Aorta (tissue), 5 donors: ENCODE data around the gene ATP2B1. TPM values are rescaled to one million over a fixed set of nuclear protein-coding genes. Genes with fewer than 3 reads are reported as not detected.

Source experiments
- ATAC-seq: fragments of 200-7000 bp; cut with Tn5 transposase; one replicate; pipeline ENCODE4 v1.9.1; 2022; ENCODE audit warnings: moderate library complexity; ENCODE audit not compliant: low FRiP score
- DNase-seq, 2 donors: peaks; one replicate each; pipeline ENCODE4 v3.0.0-alpha.2; 2020
- H3K27ac ChIP-seq, 2 donors: one replicate each; pipeline ENCODE4 v1.5.1; 2013; ENCODE audit warnings: low read length in 2 of 2, mild to moderate bottlenecking in 2 of 2, moderate library complexity in 2 of 2, control low read depth in 1 of 2, inconsistent platforms in 1 of 2, low read depth in 1 of 2
- H3K27me3 ChIP-seq, 2 donors: one replicate each; pipeline ENCODE4 v1.6.1; 2013; ENCODE audit warnings: control low read depth in 1 of 2, low read length in 1 of 2, mild to moderate bottlenecking in 1 of 2, moderate library complexity in 1 of 2; ENCODE audit not compliant: insufficient read depth in 2 of 2, control insufficient read depth in 1 of 2
- H3K36me3 ChIP-seq, 2 donors: one replicate each; pipeline ENCODE4 v1.6.1; 2013; ENCODE audit warnings: control low read depth in 1 of 2, low read length in 1 of 2, mild to moderate bottlenecking in 1 of 2; ENCODE audit not compliant: insufficient read depth in 2 of 2, control insufficient read depth in 1 of 2
- H3K4me1 ChIP-seq, 2 donors: one replicate each; pipeline ENCODE4 v1.6.1; 2013; ENCODE audit warnings: low read length in 2 of 2, control low read depth in 1 of 2, mild to moderate bottlenecking in 1 of 2, moderate library complexity in 1 of 2; ENCODE audit not compliant: insufficient read depth in 2 of 2, control insufficient read depth in 1 of 2
- H3K4me3 ChIP-seq, 2 donors: one replicate each; pipeline ENCODE4 v1.5.1; 2013; ENCODE audit warnings: low read length in 2 of 2, control low read depth in 1 of 2, mild to moderate bottlenecking in 1 of 2
- H3K9me3 ChIP-seq: one replicate; pipeline ENCODE4 v1.6.1; 2013; ENCODE audit warnings: mild to moderate bottlenecking, low read length; ENCODE audit not compliant: control insufficient read depth
- WGBS, 2 donors: extraction: QIAGEN DNeasy Blood & Tissue Kit; methylation state at CpG; one replicate each; pipeline ENCODE4 v1.1.7; 2013; 5-methylcytosine and 5-hydroxymethylcytosine counted together
- intact Hi-C, 2 donors: fragments of 100-400 bp; cut with DNase I; formaldehyde crosslinking; loops; one replicate each; pipeline versions ENCODE4 v1.14.2 to v1.15.0; 2022
- polyA plus RNA-seq, 2 donors: library from polyadenylated mRNA; stranded (reverse); fragments of 200-250 nt; gene quantifications; one replicate each; pipeline ENCODE4 v1.2.3, GENCODE V29; 2013
- total RNA-seq, 2 donors: library from RNA; stranded (reverse); fragmentation: NEBNext Ultra II Directional; extraction: Animal tissue kit (Norgen Biotek cat#: 25700); gene quantifications; one replicate each; pipeline ENCODE4 v1.2.1, GENCODE V29; 2021
- donor health status: healthy with polysubstance abuse.
- donor health status: Bipolar disorder and iron deficiency.
- donor health status: DM: no; HTN: no; CAD: no.
- donor health status: DM: no; HTN: no; CAD: no.
- donor health status: DM: yes; HTN: yes; CAD: no.

ATP2B1 gene
- total and polyA plus RNA-seq, 4 donors, result 5.7 to 44.8 (median 17.5) TPM

DNA sequence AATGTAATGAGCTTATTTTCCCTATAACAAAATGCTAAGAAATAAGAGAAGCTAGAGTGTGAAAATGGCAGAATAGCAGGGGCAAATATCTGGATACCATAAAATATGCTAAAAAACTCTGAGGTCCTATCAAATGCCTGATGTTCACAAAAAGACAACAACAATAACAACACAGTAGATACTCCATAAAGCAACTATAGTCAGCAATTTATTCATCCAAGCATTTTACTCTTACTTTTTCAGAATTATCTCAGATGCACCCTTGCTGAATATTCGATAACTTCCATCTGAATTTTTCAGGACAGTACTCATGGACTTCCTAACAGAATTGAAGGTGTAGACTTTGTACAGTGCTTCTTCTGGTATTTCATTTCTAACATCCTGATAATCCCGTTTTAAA, 88.9 kb downstream of the ATP2B1 start:
- DNase-seq (no peak), ATAC-seq (no peak)
- WGBS, 2 donors, result 91 to 97% methylated on average over 2 of the region's 2 CpGs
- Histone ChIP-seq H3K36me3 (peaks cover 0 to 1% of the 10 kb centered on the region in 2 donors), H3K4me1 (no peaks in the 10 kb centered on the region), H3K27ac (no peak overlapping the region), H3K27me3 (no peaks in the 10 kb centered on the region), H3K9me3 (no peaks in the 10 kb centered on the region), H3K4me3 (no peak overlapping the region)
- intact Hi-C loops, result no loop called here

DNA sequence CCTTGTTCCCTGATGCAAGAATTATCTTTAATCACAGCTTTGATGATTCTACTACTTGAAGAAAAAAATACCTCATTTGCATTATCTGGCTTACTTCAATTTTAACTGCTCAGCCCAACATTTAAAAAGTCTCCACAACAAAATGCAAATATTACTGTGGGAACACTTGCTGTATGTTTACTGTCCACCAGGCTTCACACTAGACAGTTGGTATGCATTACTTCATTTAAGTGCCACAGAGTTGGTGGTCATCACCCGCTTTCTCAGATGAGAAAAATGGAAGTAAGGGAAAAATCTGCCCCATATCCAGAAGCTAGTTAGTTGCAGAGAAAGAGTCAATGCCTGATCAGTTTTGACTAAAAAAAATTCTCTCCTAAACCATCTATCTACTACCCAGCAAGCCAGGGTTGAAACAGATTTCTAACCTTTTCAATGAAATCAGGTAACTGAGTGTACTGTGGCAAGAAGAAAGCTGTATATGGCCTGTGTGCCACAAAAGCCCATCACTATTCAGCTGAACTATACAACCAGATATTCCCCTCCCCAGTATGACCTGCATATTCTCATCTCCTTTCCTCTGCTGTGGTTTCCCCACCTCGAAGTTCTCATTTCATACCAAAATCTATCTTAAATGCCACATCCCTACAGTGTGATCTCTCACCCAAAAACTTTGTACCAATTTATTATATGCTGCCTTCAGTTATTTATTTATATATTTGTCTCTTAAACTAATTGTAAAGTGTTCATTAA, 90.3 kb downstream of the ATP2B1 start:
- H3K4me3 ChIP-seq, result no peak overlapping the region
- 44 to 45% methylated on average over 2 of the region's 2 CpGs for WGBS, 2 donors
- H3K36me3 ChIP-seq, result no peaks in the 10 kb centered on the region
- no peak overlapping the region for H3K27ac ChIP-seq
- no peaks in the 10 kb centered on the region for H3K9me3 ChIP-seq
- H3K4me1 ChIP-seq, result no peaks in the 10 kb centered on the region
- ATAC-seq (no peak), DNase-seq (no peak)
- no peaks in the 10 kb centered on the region for H3K27me3 ChIP-seq
- intact Hi-C loops, result no loop called here

DNA sequence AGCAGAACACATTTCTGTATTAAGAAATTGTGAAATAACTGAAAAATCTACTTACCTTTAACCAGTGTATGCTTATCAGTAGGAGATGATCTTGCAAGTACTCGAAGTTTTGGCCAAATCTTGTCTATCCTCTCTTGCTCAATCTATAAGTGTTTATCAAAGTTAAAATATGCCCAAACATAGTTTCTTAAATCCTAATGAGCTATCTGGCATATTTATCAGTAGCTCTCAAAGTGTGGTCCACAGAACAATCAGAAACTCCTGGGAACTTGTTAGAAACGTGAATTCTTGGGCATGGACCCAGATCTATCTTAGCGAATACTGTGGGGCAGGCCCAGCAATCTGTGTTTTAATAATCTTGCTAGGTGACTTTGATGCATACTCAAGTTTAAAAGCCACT, 98.3 kb downstream of the ATP2B1 start:
- intact Hi-C loops, result no loop called here
- Histone ChIP-seq H3K27ac (no peak overlapping the region), H3K27me3 (no peaks in the 10 kb centered on the region), H3K9me3 (no peaks in the 10 kb centered on the region), H3K4me3 (no peak overlapping the region), H3K4me1 (no peaks in the 10 kb centered on the region), H3K36me3 (no peaks in the 10 kb centered on the region)
- ATAC-seq (no peak), DNase-seq (no peak)
- WGBS, 2 donors, result 72 to 77% methylated on average over 3 of the region's 3 CpGs

DNA sequence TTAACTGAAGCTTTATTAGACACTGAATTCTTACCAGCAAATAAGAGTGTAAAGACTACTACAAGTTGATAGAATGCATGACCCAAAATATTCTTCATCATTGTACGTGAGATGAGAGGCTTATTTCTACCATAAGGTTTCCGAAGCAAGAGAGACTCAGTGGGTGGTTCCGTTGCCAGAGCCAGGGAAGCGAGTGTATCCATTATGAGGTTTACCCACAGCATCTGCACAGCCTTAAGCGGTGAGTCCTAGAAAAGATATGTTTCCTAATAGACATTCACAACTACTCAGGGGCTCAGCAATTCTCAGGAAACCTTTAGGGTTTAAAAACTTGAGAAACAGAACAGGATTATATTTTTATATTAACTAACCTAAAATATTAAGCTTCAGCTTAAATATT, 105.0 kb downstream of the ATP2B1 start:
- DNase-seq, result no peak
- ATAC-seq, result no peak
- H3K4me3 ChIP-seq, result no peak overlapping the region
- 94% methylated on average over 5 of the region's 5 CpGs for WGBS, 2 donors
- H3K36me3 ChIP-seq, result peaks cover 1 to 2% of the 10 kb centered on the region in 2 donors
- intact Hi-C loops, result no loop called here
- H3K9me3 ChIP-seq, result no peaks in the 10 kb centered on the region
- no peak overlapping the region for H3K27ac ChIP-seq
- H3K4me1 ChIP-seq, result no peaks in the 10 kb centered on the region
- H3K27me3 ChIP-seq, result no peaks in the 10 kb centered on the region

DNA sequence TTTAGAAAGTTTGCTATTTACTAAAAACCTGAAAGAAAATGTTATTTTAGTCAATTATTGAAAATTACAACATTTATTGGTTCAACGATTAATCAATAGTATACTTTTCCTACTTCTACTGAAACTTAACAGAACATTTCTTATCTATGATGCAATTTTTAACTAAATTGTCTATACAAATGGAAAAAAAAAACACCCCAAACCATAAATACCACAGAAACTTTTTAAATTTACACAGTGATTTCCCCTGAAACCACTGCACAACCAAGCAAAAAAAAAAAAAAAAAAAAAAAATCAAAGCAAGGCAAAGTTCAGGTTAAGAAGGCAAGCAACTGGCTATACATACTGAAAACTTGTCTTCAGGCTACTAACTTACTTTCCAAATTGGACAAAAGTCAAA, 110.9 kb downstream of the ATP2B1 start:
- intact Hi-C loops, result no loop called here
- Histone ChIP-seq H3K9me3 (no peaks in the 10 kb centered on the region), H3K27ac (no peak overlapping the region), H3K4me3 (no peak overlapping the region), H3K36me3 (peaks cover 1 to 2% of the 10 kb centered on the region in 2 donors), H3K27me3 (no peaks in the 10 kb centered on the region), H3K4me1 (no peaks in the 10 kb centered on the region)
- WGBS, 2 donors, result 96 to 98% methylated on average over 1 of the region's 1 CpG
- ATAC-seq, result no peak
- DNase-seq, result no peak

DNA sequence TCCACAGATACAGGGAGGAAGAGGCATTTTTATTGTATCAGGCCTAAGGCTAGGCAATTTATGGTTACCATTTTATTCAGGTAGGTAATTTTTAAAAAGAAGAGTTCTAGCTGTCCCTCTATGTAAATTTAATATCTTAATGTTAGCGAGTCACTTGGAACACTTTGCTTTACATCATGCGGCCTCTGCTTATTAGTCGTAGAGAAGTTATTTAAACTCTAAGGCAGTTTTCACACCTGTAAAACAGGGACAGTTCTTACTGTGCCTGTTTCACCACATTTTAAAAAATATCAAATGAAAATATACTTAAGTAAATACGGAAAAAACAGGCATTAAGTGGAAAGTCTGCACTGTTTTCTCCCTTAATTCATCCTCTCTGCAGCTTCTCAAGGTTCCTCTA, 111.4 kb downstream of the ATP2B1 start:
- H3K4me1 ChIP-seq, result no peaks in the 10 kb centered on the region
- H3K36me3 ChIP-seq, result peaks cover 1 to 2% of the 10 kb centered on the region in 2 donors
- no peak overlapping the region for H3K27ac ChIP-seq
- 71 to 85% methylated on average over 4 of the region's 4 CpGs for WGBS, 2 donors
- H3K4me3 ChIP-seq, result no peak overlapping the region
- intact Hi-C loops, result no loop called here
- no peaks in the 10 kb centered on the region for H3K27me3 ChIP-seq
- no peaks in the 10 kb centered on the region for H3K9me3 ChIP-seq
- DNase-seq, result no peak
- ATAC-seq, result no peak

DNA sequence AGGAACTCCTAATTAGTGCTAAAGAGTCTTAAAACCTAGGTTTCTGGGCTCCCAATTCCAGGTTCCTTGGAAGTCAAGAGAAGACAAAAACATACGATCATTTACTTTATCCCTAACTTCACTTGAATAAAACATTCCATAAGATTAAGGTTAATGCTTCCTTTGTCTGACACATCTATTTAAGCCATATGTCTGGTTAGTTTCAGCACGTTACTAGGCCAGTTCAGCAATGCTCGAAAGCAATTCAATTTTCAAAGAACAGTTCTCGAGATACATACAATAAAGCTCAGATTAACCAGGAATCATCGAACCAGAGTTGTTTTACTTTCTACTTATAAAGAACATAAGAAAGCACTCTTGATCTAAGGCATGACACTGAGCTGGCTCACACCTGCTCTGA, 114.8 kb downstream of the ATP2B1 start:
- intact Hi-C loops, result no loop called here
- no peaks in the 10 kb centered on the region for H3K27me3 ChIP-seq
- H3K27ac ChIP-seq, result no peak overlapping the region
- WGBS, 2 donors, result 90 to 92% methylated on average over 5 of the region's 5 CpGs
- H3K4me1 ChIP-seq, result no peaks in the 10 kb centered on the region
- DNase-seq, result no peak
- H3K36me3 ChIP-seq, result peaks cover 0 to 3% of the 10 kb centered on the region in 2 donors
- no peaks in the 10 kb centered on the region for H3K9me3 ChIP-seq
- no peak overlapping the region for H3K4me3 ChIP-seq
- ATAC-seq, result no peak

DNA sequence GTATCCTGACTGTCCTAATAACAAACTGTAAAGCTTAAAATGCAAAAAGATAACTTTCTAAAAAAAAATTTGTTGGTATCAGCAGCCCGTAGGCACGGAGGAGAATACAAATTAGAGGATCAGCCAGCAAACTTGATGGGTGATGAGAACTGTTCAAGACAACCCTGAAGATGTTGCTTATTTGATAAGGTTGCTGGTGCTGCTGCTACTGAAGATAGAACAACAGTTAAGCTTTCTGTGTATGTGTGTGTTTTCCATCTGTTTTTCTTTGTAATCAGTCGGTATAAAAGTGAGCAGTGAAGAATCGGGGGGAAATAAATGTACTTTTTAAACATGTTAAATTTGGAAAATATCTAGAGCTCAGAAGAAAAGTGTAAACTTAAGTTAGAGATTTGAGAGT, 115.4 kb downstream of the ATP2B1 start:
- H3K9me3 ChIP-seq, result no peaks in the 10 kb centered on the region
- intact Hi-C loops, result no loop called here
- no peak overlapping the region for H3K4me3 ChIP-seq
- WGBS, 2 donors, result 61 to 76% methylated on average over 4 of the region's 4 CpGs
- H3K27ac ChIP-seq, result no peak overlapping the region
- no peaks in the 10 kb centered on the region for H3K27me3 ChIP-seq
- no peak for ATAC-seq
- no peaks in the 10 kb centered on the region for H3K4me1 ChIP-seq
- DNase-seq, result no peak
- H3K36me3 ChIP-seq, result peaks cover 0 to 3% of the 10 kb centered on the region in 2 donors

DNA sequence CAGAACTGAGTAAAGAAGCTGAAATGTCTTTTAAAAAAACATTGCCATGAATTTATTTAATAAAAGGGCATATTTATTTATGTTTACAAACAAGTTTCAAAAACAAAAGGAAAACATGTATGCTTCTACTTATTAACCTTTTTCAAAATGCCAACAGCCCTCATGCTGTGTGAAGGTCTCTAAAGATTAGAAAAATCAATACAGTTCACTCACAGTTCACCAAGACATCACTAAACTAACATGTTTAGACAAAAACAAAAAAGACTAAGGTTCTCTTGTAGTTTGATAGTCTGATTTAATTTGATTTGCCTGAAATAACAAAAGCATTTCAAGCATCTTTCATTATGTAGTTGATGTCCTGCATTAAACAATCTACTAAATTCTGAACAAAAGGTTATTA, 118.9 kb downstream of the ATP2B1 start:
- DNase-seq (no peak), ATAC-seq (no peak)
- H3K4me1 ChIP-seq, result no peaks in the 10 kb centered on the region
- no peaks in the 10 kb centered on the region for H3K27me3 ChIP-seq
- intact Hi-C loops, result no loop called here
- no peak overlapping the region for H3K27ac ChIP-seq
- H3K9me3 ChIP-seq, result no peaks in the 10 kb centered on the region
- H3K4me3 ChIP-seq, result no peak overlapping the region
- H3K36me3 ChIP-seq, result peaks cover 0 to 3% of the 10 kb centered on the region in 2 donors
